ENCODE data around the gene HIC1. TPM values are rescaled to one million over a fixed set of nuclear protein-coding genes. Genes with fewer than 3 reads are reported as not detected.

Gene HIC1
- total RNA-seq, 2 experiments from 2014 or later = 13.6 to 16.5 TPM

GRCh38 chr17:2040219-2040827 is 14.6 kb upstream of the HIC1 start:
- ChIA-PET POLR2A (no interaction called here), CTCF (interaction anchor here (0.8 to 2.2 kb wide), 3 partner anchors 8 to 342 kb away, joined by 3 to 5 read pairs (median 4); no protein-coding TSS in a partner anchor)
- Mint-ChIP-seq H3K27ac (no peak overlapping the region), H3K4me1 (peaks cover 23% of the 10 kb centered on the region), H3K27me3 (no peaks in the 10 kb centered on the region), H3K9me3 (ENCODE audit: low read depth) (no peaks in the 10 kb centered on the region), H3K36me3 (ENCODE audit: low read depth) (peaks cover 33% of the 10 kb centered on the region), H3K4me3 (no peak overlapping the region)
- intact Hi-C loops (cut with DNase I, micrococcal nuclease) = loop anchor here in 1 of 2 experiments (5.0 kb wide), 2 partner anchors 323 to 352 kb away; no protein-coding TSS in a partner anchor
- ATAC-seq (no peak), DNase-seq (no peak)

- ChIA-PET POLR2A (no interaction called here), CTCF (interaction anchor here (0.8 to 2.2 kb wide), 6 partner anchors 9 to 30 kb away, joined by 3 to 6 read pairs (median 4); partner anchors contain the start of gene HIC1)
- intact Hi-C loops (cut with DNase I, micrococcal nuclease) = loop anchor here (1.0 to 5.0 kb wide), 7 partner anchors 11 to 357 kb away; partner anchors contain the start of genes DPH1 (in 1 of the 2), PRPF8 (in 1 of the 2), SMG6 (in 1 of the 2) and SMYD4 (in 1 of the 2)
- ATAC-seq (no peak), DNase-seq (no peak)
- Mint-ChIP-seq H3K27me3 (no peaks in the 10 kb centered on the region), H3K36me3 (ENCODE audit: low read depth) (peaks cover 31% of the 10 kb centered on the region), H3K4me3 (peak overlapping the region; percentile 28), H3K27ac (no peak overlapping the region), H3K4me1 (peaks cover 23% of the 10 kb centered on the region), H3K9me3 (ENCODE audit: low read depth) (no peaks in the 10 kb centered on the region)
Observed at GRCh38 chr17:2040942-2041560, 13.9 kb upstream of the HIC1 start.

- Mint-ChIP-seq H3K4me3 (peak within 1 kb of the TSS; percentile 95), H3K9me3 (ENCODE audit: low read depth) (no peaks in the 10 kb centered on the region), H3K4me1 (peaks cover 23% of the 10 kb centered on the region), H3K36me3 (ENCODE audit: low read depth) (peaks cover 26% of the 10 kb centered on the region), H3K27me3 (no peaks in the 10 kb centered on the region), H3K27ac (peak within 1 kb of the TSS; percentile 95)
- DNase-seq = peak; percentile 99
- peak; percentile 92 for ATAC-seq
- intact Hi-C loops (cut with DNase I, micrococcal nuclease) = loop anchor here (1.0 to 5.0 kb wide), 8 partner anchors 11 to 393 kb away; partner anchors contain the start of genes DPH1 (in 1 of the 2), PRPF8 (in 1 of the 2), RILP (in 1 of the 2) and SMG6 (in 1 of the 2)
- CTCF ChIA-PET = interaction anchor here (0.8 to 2.2 kb wide), 6 partner anchors 10 to 29 kb away, joined by 3 to 6 read pairs (median 4); partner anchors contain the start of gene HIC1
- POLR2A ChIA-PET = no interaction called here
Observed at GRCh38 chr17:2041561-2042389, 13.1 kb upstream of the HIC1 start, which contains the start of gene OVCA2. OVCA2 (plus strand) TSS chr17:2042022; CDS start chr17:2042048, 26 bp downstream.

- Mint-ChIP-seq H3K27ac (peak overlapping the region; percentile 95), H3K9me3 (ENCODE audit: low read depth) (no peaks in the 10 kb centered on the region), H3K4me3 (peak overlapping the region; percentile 95), H3K4me1 (peaks cover 23% of the 10 kb centered on the region), H3K36me3 (ENCODE audit: low read depth) (peaks cover 26% of the 10 kb centered on the region), H3K27me3 (no peaks in the 10 kb centered on the region)
- DNase-seq = no peak
- intact Hi-C loops (cut with DNase I, micrococcal nuclease) = loop anchor here (2.0 to 5.0 kb wide), 3 partner anchors 325 to 394 kb away; partner anchors contain the start of gene RILP (in 1 of the 2)
- ChIA-PET POLR2A (no interaction called here), CTCF (interaction anchor here (0.5 to 1.6 kb wide), 3 partner anchors 13 to 175 kb away, joined by 3 to 6 read pairs (median 4); no protein-coding TSS in a partner anchor)
- ATAC-seq = no peak
Observed at GRCh38 chr17:2042390-2042847, 12.5 kb upstream of the HIC1 start.

- peak overlapping the region; percentile 95 for H3K4me3 Mint-ChIP-seq
- peak overlapping the region; percentile 95 for H3K27ac Mint-ChIP-seq
- no peaks in the 10 kb centered on the region for H3K9me3 Mint-ChIP-seq (ENCODE audit: low read depth)
- ChIA-PET POLR2A (no interaction called here), CTCF (interaction anchor here (0.5 kb wide), 1 partner anchor 175 kb away, joined by 3 read pairs; no protein-coding TSS in a partner anchor)
- no peaks in the 10 kb centered on the region for H3K27me3 Mint-ChIP-seq
- H3K4me1 Mint-ChIP-seq = peaks cover 23% of the 10 kb centered on the region
- DNase-seq = no peak
- no peak for ATAC-seq
- peaks cover 26% of the 10 kb centered on the region for H3K36me3 Mint-ChIP-seq (ENCODE audit: low read depth)
- intact Hi-C loops (cut with DNase I, micrococcal nuclease) = loop anchor here (2.0 to 5.0 kb wide), 3 partner anchors 326 to 394 kb away; partner anchors contain the start of gene RILP (in 1 of the 2)
Observed at GRCh38 chr17:2042933-2043332, 12.0 kb upstream of the HIC1 start.

- ATAC-seq (no peak), DNase-seq (no peak)
- CTCF ChIA-PET = no interaction called here
- Mint-ChIP-seq H3K9me3 (ENCODE audit: low read depth) (no peaks in the 10 kb centered on the region), H3K4me1 (peaks cover 26% of the 10 kb centered on the region), H3K27ac (peak overlapping the region; percentile 95), H3K36me3 (ENCODE audit: low read depth) (peaks cover 23% of the 10 kb centered on the region), H3K27me3 (no peaks in the 10 kb centered on the region), H3K4me3 (peak overlapping the region; percentile 95)
- intact Hi-C loops (cut with DNase I, micrococcal nuclease) = loop anchor here (2.0 to 5.0 kb wide), 3 partner anchors 326 to 395 kb away; partner anchors contain the start of gene RILP (in 1 of the 2)
- POLR2A ChIA-PET = no interaction called here
Observed at GRCh38 chr17:2043785-2044184, 11.1 kb upstream of the HIC1 start.

- peak overlapping the region; percentile 39 for H3K27ac Mint-ChIP-seq
- peaks cover 23% of the 10 kb centered on the region for H3K36me3 Mint-ChIP-seq (ENCODE audit: low read depth)
- intact Hi-C loops (cut with DNase I, micrococcal nuclease) = loop anchor here in 1 of 2 experiments (5.0 kb wide), 2 partner anchors 327 to 348 kb away; no protein-coding TSS in a partner anchor
- DNase-seq (no peak), ATAC-seq (no peak)
- H3K27me3 Mint-ChIP-seq = no peaks in the 10 kb centered on the region
- no peak overlapping the region for H3K4me3 Mint-ChIP-seq
- ChIA-PET POLR2A (no interaction called here), CTCF (interaction anchor here (1.1 kb wide), 1 partner anchor 11 kb away, joined by 3 read pairs; no protein-coding TSS in a partner anchor)
- peaks cover 32% of the 10 kb centered on the region for H3K4me1 Mint-ChIP-seq
- no peaks in the 10 kb centered on the region for H3K9me3 Mint-ChIP-seq (ENCODE audit: low read depth)
Observed at GRCh38 chr17:2044263-2044894, 10.5 kb upstream of the HIC1 start.

- DNase-seq (no peak), ATAC-seq (no peak)
- H3K4me1 Mint-ChIP-seq = peaks cover 31% of the 10 kb centered on the region
- CTCF ChIA-PET = interaction anchor here (0.6 to 1.9 kb wide), 5 partner anchors 11 to 369 kb away, joined by 3 to 7 read pairs (median 3); partner anchors contain the start of gene DPH1
- peaks cover 7% of the 10 kb centered on the region for H3K27me3 Mint-ChIP-seq
- POLR2A ChIA-PET = no interaction called here
- H3K4me3 Mint-ChIP-seq = no peak overlapping the region
- H3K36me3 Mint-ChIP-seq (ENCODE audit: low read depth) = peaks cover 16% of the 10 kb centered on the region
- H3K9me3 Mint-ChIP-seq (ENCODE audit: low read depth) = no peaks in the 10 kb centered on the region
- no peak overlapping the region for H3K27ac Mint-ChIP-seq
- intact Hi-C loops (cut with DNase I, micrococcal nuclease) = loop anchor here in 1 of 2 experiments (5.0 kb wide), 1 partner anchor 355 kb away; the partner anchor contains the start of gene MNT
Observed at GRCh38 chr17:2047590-2047989, 7.3 kb upstream of the HIC1 start.

GRCh38 chr17:2048805-2049204 is 6.1 kb upstream of the HIC1 start:
- Mint-ChIP-seq H3K9me3 (ENCODE audit: low read depth) (no peaks in the 10 kb centered on the region), H3K27me3 (peaks cover 11% of the 10 kb centered on the region), H3K4me1 (peaks cover 27% of the 10 kb centered on the region), H3K4me3 (peak overlapping the region; percentile 72), H3K27ac (no peak overlapping the region), H3K36me3 (ENCODE audit: low read depth) (peaks cover 7% of the 10 kb centered on the region)
- ATAC-seq = no peak
- ChIA-PET POLR2A (no interaction called here), CTCF (interaction anchor here (0.5 to 0.7 kb wide), 4 partner anchors 8 to 138 kb away, joined by 3 to 5 read pairs (median 4); partner anchors contain the start of gene DPH1)
- DNase-seq = no peak
- intact Hi-C loops (cut with DNase I, micrococcal nuclease) = loop anchor here (1.0 to 5.0 kb wide), 2 partner anchors 343 to 353 kb away; partner anchors contain the start of gene MNT (in 1 of the 2)

Measured in activated CD4-positive, alpha-beta T cell treated with anti-CD3 and anti-CD28 coated beads for 36 hours (primary cell).